Fibroblast of mammary gland (primary cell): Measurements from ENCODE around the gene GRK6.
"Not testable (repeated sequence)": the region's sequence is repeated elsewhere in the genome, so short reads cannot be mapped to it uniquely, and the experiment has no call there.

Experiments
- DNase-seq: peaks from one replicate; pipeline ENCODE4 v3.0.0-alpha.2; 2010; ENCODE audit warnings: low read depth
- H3K4me3 ChIP-seq: 2 replicates; pipeline ENCODE4 v1.5.1; 2011; ENCODE audit warnings: low read depth, mild to moderate bottlenecking, low read length, moderate library complexity; ENCODE audit not compliant: control insufficient read depth
- CTCF ChIP-seq: conservative IDR thresholded peaks from 2 replicates; pipeline ENCODE4 v1.5.1; 2011; ENCODE audit warnings: low read depth, low read length, inconsistent platforms; ENCODE audit not compliant: control insufficient read depth, insufficient read depth

The GRK6 gene

GRCh38 chr5:177414481-177414880 lies 12.0 kb upstream of the GRK6 start:
- no peak overlapping the region for H3K4me3 ChIP-seq
- DNase-seq = no peak
- TF ChIP-seq CTCF = no peak

DNA sequence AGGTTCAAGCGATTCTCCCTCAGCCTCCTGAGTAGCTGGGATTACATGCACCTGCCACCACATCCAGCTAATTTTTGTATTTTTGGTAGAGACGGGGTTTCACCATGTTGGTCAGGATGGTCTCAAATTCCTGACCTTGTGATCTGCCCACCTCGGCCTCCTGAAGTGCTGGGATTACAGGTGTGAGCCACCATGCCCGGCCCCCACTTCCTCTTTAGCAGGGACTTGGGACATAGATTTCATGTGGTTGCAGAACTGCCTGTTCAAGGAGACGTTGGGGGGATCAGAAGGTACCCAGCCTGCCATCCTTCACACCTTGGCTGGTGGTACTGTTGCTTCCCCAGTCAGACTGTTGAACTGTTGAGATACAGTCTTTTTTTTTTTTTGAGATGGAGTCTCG lies 9.4 kb upstream of the GRK6 start:
- H3K4me3 ChIP-seq = not testable (repeated sequence)

GRCh38 chr5:177419046-177419445 lies 7.4 kb upstream of the GRK6 start:
- TF ChIP-seq CTCF = no peak
- no peak overlapping the region for H3K4me3 ChIP-seq
- DNase-seq = peak; percentile 54

More for the DNA sequence above, 9.4 kb upstream of the GRK6 start:
- not testable (repeated sequence) for DNase-seq

- not testable (repeated sequence) for H3K4me3 ChIP-seq, DNase-seq
Observed at GRCh38 chr5:177420472-177420871, 6.0 kb upstream of the GRK6 start.

DNA sequence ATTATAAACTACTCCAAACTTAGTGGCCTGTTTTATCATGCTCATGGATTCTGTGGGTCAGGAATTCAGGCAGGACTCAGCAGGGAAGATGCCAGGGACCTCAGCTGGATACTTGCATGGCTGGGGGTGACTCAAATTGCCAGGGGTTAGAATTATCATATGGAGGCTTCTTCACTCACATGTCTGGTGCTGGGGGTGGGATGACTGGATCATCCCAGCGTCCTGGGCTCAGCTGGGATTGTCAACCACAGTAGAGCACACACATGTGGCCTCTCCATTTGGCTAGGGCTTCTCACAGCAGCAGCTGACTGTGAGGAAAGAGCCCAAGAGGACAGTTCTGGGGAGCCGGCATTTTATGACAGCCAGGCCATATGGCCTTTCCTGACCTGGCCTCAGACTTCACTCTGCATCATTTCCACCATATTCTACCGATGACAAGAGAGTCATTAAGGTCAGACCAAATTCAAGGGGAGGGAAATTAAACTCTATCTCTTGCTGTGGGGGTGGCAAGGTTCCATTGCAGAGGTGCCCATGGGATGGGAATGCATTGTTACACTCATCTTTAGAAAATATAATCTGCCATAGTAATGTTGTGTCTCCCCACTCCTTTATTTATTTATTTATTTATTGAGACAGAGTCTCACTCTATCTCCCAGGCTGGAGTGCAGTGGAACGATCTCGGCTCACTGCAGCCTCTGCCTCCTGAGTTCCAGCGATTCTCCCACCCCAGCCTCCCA lies 5.2 kb upstream of the GRK6 start:
- no peak overlapping the region for H3K4me3 ChIP-seq
- DNase-seq = no peak

DNA sequence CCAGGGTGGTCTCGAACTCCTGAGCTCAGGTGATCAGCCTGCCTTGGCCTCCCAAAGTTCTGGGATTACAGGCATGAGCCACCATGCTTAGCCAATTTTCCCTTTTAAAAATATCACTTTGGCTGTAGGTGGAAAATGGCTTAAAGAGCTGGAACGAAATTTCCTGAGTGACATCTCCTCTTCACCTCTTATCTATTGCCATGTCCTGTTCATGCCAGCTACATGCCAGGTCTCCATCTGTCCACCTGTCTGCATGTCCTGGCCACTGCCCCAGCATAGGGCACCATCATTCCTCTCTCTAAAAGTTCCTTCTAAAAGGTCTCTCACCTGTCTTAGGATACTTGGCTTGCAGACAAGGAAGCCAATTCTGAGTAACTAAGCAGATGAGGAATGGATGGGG lies 2.8 kb upstream of the GRK6 start:
- no peak for DNase-seq

More for the DNA sequence above, 5.2 kb upstream of the GRK6 start:
- no peak for TF ChIP-seq CTCF

GRCh38 chr5:177425196-177425800 lies 1.2 kb upstream of the GRK6 start:
- TF ChIP-seq CTCF = no peak
- no peak for DNase-seq

More for the DNA sequence above, 2.8 kb upstream of the GRK6 start:
- no peak for TF ChIP-seq CTCF
- H3K4me3 ChIP-seq = no peak overlapping the region

More at GRCh38 chr5:177425196-177425800, 1.2 kb upstream of the GRK6 start:
- peak overlapping the region; percentile 64 for H3K4me3 ChIP-seq
